A673 (cell line): ENCODE data around the gene GAS7.

Experiments used
- CTCF ChIP-seq: fragments of 300-800, 200-600 bp; sonication (generic); conservative IDR thresholded peaks from 2 replicates; pipeline ENCODE4 v1.5.1; 2017; ENCODE audit warnings: low read depth, mild to moderate bottlenecking, antibody characterized with exemption, low read length, moderate library complexity, mixed read lengths
- EZH2 ChIP-seq: fragments of 200-600 bp; sonication (generic); IDR thresholded peaks from 2 replicates; pipeline ENCODE4 v1.6.1; 2017; ENCODE audit warnings: borderline replicate concordance, low read depth, mild to moderate bottlenecking, mixed read lengths, antibody characterized with exemption, low read length; ENCODE audit not compliant: poor library complexity, severe bottlenecking

GRCh38 chr17:9979463-9979995 lies 218.9 kb downstream of the GAS7 start:
- TF ChIP-seq CTCF (no peak), EZH2 (no peak)
